ENCODE results near the gene EN1. TPM values are rescaled to one million over a fixed set of nuclear protein-coding genes. Genes with fewer than 3 reads are reported as not detected.

EN1 gene
- total and polyA plus RNA-seq, 2 of the 4 experiments (the other 2 are of a cell fraction): not detected

DNA sequence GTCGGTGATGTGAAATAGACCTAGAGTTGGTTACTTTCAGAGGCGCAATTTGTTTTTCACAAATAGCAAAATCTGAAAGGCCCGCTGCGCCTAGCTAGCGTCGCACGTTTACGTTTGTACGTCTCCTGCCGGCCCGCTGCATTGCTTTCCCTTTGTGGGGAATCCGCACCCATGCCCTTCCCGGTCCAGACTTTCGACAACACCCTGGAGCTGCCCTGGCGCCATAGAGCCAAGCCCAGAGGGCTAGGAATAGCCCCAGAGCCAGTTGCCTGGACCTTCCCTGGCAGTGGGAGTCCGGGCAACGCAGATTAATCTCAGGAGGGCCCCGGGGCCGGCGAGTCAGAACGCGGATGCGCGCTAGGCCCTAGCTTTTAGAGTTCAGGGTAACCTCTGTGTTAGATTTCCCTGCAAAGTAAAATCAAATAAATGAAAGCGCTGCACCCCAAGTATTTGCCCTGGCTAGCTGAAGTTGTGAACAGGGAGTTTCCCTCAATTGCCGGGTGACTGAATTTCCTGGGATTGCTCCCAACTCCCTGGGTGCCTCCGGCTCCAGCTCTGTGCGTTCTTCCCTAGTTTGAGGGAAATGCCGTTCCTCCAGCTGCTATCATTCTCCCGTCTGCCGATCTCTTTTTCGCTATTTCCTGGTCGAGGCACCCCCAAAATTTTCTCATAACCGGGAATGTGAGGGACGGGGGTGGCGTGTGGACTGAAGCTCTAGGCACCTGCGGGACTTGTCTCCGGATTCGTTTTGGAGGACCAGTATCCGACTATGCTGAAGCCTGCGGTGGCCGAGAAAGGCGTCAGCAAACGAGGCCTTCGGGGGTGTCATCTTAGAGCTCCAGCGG, 1.2 kb upstream of the EN1 start (continued):
- no peak for TF ChIP-seq BHLHE40 (IDR thresholded peaks at IDR 0.05; ENCODE audit: low read depth, low read length)

DNA sequence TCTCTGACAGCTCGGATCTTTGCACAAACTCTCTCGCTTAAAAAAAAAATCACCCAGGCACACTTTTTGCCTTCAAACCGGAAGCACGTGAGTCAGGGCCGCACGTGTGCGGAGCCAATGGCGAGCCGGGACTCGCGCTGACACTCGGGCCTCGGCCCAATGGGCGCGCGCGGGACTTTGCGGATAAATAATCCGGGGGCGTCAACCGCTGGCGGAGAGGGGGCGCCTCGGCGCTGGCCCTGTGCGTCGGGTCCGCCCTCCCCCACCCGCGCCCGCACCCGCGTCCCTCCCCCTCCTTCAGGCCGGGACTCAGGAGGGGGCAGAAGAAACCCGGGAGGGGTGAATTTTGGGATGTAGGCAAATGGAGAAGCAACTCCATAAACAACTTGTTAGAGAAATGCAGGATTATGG, 319 bp upstream of the EN1 start:
- WGBS, 2 experiments (ENCODE audit: extremely low coverage in 2 of 2, insufficient read length in 1 of 2): no CpG with 5 or more reads among the region's 35 CpGs
- H2AFZ ChIP-seq (replicated peaks; ENCODE audit: low read length, poor library complexity): no peak overlapping the region
- no peak overlapping the region for H2BK20ac ChIP-seq (ENCODE audit: low read depth, low read length)
- no peak overlapping the region for H4K8ac ChIP-seq (ENCODE audit: low read depth in 2 of 2, low read length in 2 of 2)
- DNase-seq (peak; percentile 8), ATAC-seq (ENCODE audit: low read depth) (no peak)
- H3K4ac ChIP-seq (ENCODE audit: low read depth, low read length): no peak overlapping the region
- no peak overlapping the region for H4K5ac ChIP-seq (ENCODE audit: low read depth, low read length)
- H3K4me2 ChIP-seq (ENCODE audit: low read depth, low read length): no peak overlapping the region
- no peaks in the 10 kb centered on the region for H3K36me3 ChIP-seq (ENCODE audit: control insufficient read depth, insufficient read depth, low read length)
- peaks cover 2% of the 10 kb centered on the region; the same call in 1 of the 2 replicates for H3K9me3 ChIP-seq (ENCODE audit: control insufficient read depth, insufficient read depth, low read length)
- in situ Hi-C loops (cut with MboI; ENCODE audit: low sequenced_read_pairs): no loop called here
- TF ChIP-seq USF2 (IDR thresholded peaks at IDR 0.05; ENCODE audit: low read depth, low read length): peak; percentile 36; the same call in 1 of the 2 replicates
- peak; percentile 55; the same call in 1 of the 2 replicates for TF ChIP-seq BHLHE40 (IDR thresholded peaks at IDR 0.05; ENCODE audit: low read depth, low read length)
- TF ChIP-seq RAD21 (IDR thresholded peaks at IDR 0.05; ENCODE audit: low read length): no peak
- no peaks in the 10 kb centered on the region for H3K9me1 ChIP-seq (ENCODE audit: insufficient read depth, low read length)
- ChIA-PET POLR2A (ENCODE audit: unreplicated experiment) (interaction anchor here (0.7 kb wide), 1 partner anchor 993 kb away, joined by 12 read pairs; no protein-coding TSS in a partner anchor), CTCF (interaction anchor here (1.1 kb wide), 1 partner anchor 8 kb away, joined by 3 read pairs; no protein-coding TSS in a partner anchor)
- no peak overlapping the region for H3K27ac ChIP-seq (ENCODE audit: insufficient read depth, low read length)
- H2AK9ac ChIP-seq (replicated peaks; ENCODE audit: low read depth, low read length, poor library complexity): no peak overlapping the region
- no peaks in the 10 kb centered on the region for H3K4me1 ChIP-seq (ENCODE audit: control insufficient read depth, insufficient read depth, low read length)
- no peak overlapping the region for H2BK5ac ChIP-seq (ENCODE audit: low read depth, low read length, poor library complexity, severe bottlenecking)
- H3K27me3 ChIP-seq (ENCODE audit: control insufficient read depth, insufficient read depth, low read length): peaks cover 89% of the 10 kb centered on the region
- no peak overlapping the region for H2BK120ac ChIP-seq (ENCODE audit: low read depth, low read length)
- intact Hi-C loops (cut with micrococcal nuclease): no loop called here
- H2AK5ac ChIP-seq (ENCODE audit: low read depth, low read length): no peak overlapping the region
- no TSS peak for BruUV-seq (replicated peaks)
- H2BK15ac ChIP-seq (ENCODE audit: low read depth, low read length): no peak overlapping the region
- no peak overlapping the region for H3K23ac ChIP-seq (ENCODE audit: low read depth, low read length)
- H3K56ac ChIP-seq (ENCODE audit: extremely low read depth, insufficient read depth, low read length): no peak overlapping the region
- H3K4me3 ChIP-seq (ENCODE audit: insufficient read depth, low read depth, low read length): no peak overlapping the region
- dilution Hi-C loops (cut with HindIII; ENCODE audit: low sequenced_read_pairs, unreplicated experiment): no loop called here
- H4K91ac ChIP-seq (ENCODE audit: insufficient read depth, low read depth, low read length): no peak overlapping the region
- H3K18ac ChIP-seq (ENCODE audit: low read depth, low read length): no peak overlapping the region
- no peaks in the 10 kb centered on the region for H4K20me1 ChIP-seq (ENCODE audit: insufficient read depth, low read length)
- H3K9ac ChIP-seq (ENCODE audit: low read depth, low read length): no peak overlapping the region
- H3K14ac ChIP-seq (replicated peaks; ENCODE audit: low read depth, low read length): no peak overlapping the region
- H3K79me1 ChIP-seq (ENCODE audit: low read depth in 1 of 2, low read length in 2 of 2): no peaks in the 10 kb centered on the region

Data from IMR-90 (cell line).